Measurements from ENCODE around the gene POLH. TPM values are rescaled to one million over a fixed set of nuclear protein-coding genes. Genes with fewer than 3 reads are reported as not detected.

The POLH gene
- total RNA-seq, 4 donors from 2014 or later = 7.1 to 12.6 (median 10.2) TPM

GRCh38 chr6:43623880-43624785, 48.1 kb downstream of the POLH start:
- Histone ChIP-seq H3K9me3 (no peaks in the 10 kb centered on the region), H3K4me3 (no peak overlapping the region), H3K36me3 (peaks cover 0 to 68% (median 0%) of the 10 kb centered on the region in 3 donors), H3K27me3 (no peaks in the 10 kb centered on the region), H3K27ac (no peak overlapping the region), H3K4me1 (peaks cover 0 to 18% (median 0%) of the 10 kb centered on the region in 4 donors)
- DNase-seq = no peak
- TF ChIP-seq POLR2A (IDR thresholded peaks at IDR 0.05) = no peak
- no peak for TF ChIP-seq CTCF (IDR thresholded peaks at IDR 0.05)

GRCh38 chr6:43624786-43625288, 48.9 kb downstream of the POLH start:
- Histone ChIP-seq H3K27me3 (no peaks in the 10 kb centered on the region), H3K4me3 (no peak overlapping the region)

GRCh38 chr6:43625393-43625992, 49.5 kb downstream of the POLH start:
- H3K4me1 ChIP-seq = peaks cover 0 to 22% (median 3%) of the 10 kb centered on the region in 4 donors
- no peak overlapping the region for H3K27ac ChIP-seq
- DNase-seq = no peak
- no peaks in the 10 kb centered on the region for H3K9me3 ChIP-seq
- H3K27me3 ChIP-seq = no peaks in the 10 kb centered on the region
- peaks cover 0 to 59% (median 0%) of the 10 kb centered on the region in 3 donors for H3K36me3 ChIP-seq
- no peak overlapping the region for H3K4me3 ChIP-seq
- TF ChIP-seq POLR2A (IDR thresholded peaks at IDR 0.05) (no peak), CTCF (IDR thresholded peaks at IDR 0.05) (no peak)

More at GRCh38 chr6:43624786-43625288, 48.9 kb downstream of the POLH start:
- no peak for DNase-seq
- Histone ChIP-seq H3K9me3 (no peaks in the 10 kb centered on the region), H3K27ac (no peak overlapping the region), H3K36me3 (peaks cover 0 to 66% (median 0%) of the 10 kb centered on the region in 3 donors), H3K4me1 (peaks cover 0 to 18% (median 0%) of the 10 kb centered on the region in 4 donors)
- TF ChIP-seq POLR2A (IDR thresholded peaks at IDR 0.05) (no peak), CTCF (IDR thresholded peaks at IDR 0.05) (no peak)

GRCh38 chr6:43627008-43627825, 51.2 kb downstream of the POLH start:
- no peaks in the 10 kb centered on the region for H3K27me3 ChIP-seq
- no peak for TF ChIP-seq CTCF (IDR thresholded peaks at IDR 0.05)
- no peak for TF ChIP-seq POLR2A (IDR thresholded peaks at IDR 0.05)
- no peaks in the 10 kb centered on the region for H3K9me3 ChIP-seq
- DNase-seq = peak in 2 of 3 donors; percentile 36 to 87
- H3K27ac ChIP-seq = peak overlapping the region; percentile 8 to 57 (median 46)
- H3K36me3 ChIP-seq = peaks cover 0 to 42% (median 0%) of the 10 kb centered on the region in 3 donors
- H3K4me3 ChIP-seq = no peak overlapping the region
- H3K4me1 ChIP-seq = peaks cover 0 to 24% (median 3%) of the 10 kb centered on the region in 4 donors
